Hematopoietic multipotent progenitor cell treated with erythropoietin and hydrocortisone succinate and interleukin-3 and kit ligand, for 8 days (in vitro differentiated cells): ENCODE measurements around the gene GHR.
"Not testable (repeated sequence)": the region's sequence is repeated elsewhere in the genome, so short reads cannot be mapped to it uniquely, and the experiment has no call there.

ENCODE experiments used
- DNase-seq: peaks from one replicate; pipeline ENCODE4 v3.0.0-alpha.2; 2015

Gene GHR

GRCh38 chr5:42572313-42572712 is 149.1 kb downstream of the GHR start:
- DNase-seq, result no peak

GRCh38 chr5:42573386-42573785 is 150.1 kb downstream of the GHR start:
- DNase-seq, result no peak

- DNase-seq, result not testable (repeated sequence)
Observed at GRCh38 chr5:42575914-42576313, 152.7 kb downstream of the GHR start.

- DNase-seq, result not testable (repeated sequence)
Observed at GRCh38 chr5:42578901-42579300, 155.7 kb downstream of the GHR start.

GRCh38 chr5:42579320-42579719 is 156.1 kb downstream of the GHR start:
- no peak for DNase-seq

- DNase-seq, result no peak
Observed at GRCh38 chr5:42581845-42582244, 158.6 kb downstream of the GHR start.

GRCh38 chr5:42582723-42583122 is 159.5 kb downstream of the GHR start:
- no peak for DNase-seq

GRCh38 chr5:42583322-42583721 is 160.1 kb downstream of the GHR start:
- peak; percentile 66 for DNase-seq

- peak; percentile 62 for DNase-seq
Observed at GRCh38 chr5:42586625-42587024, 163.4 kb downstream of the GHR start.

GRCh38 chr5:42587096-42587723 is 164.0 kb downstream of the GHR start:
- no peak for DNase-seq

GRCh38 chr5:42590566-42590965 is 167.3 kb downstream of the GHR start:
- no peak for DNase-seq

- peak; percentile 6 for DNase-seq
Observed at GRCh38 chr5:42591015-42591414, 167.8 kb downstream of the GHR start.

- no peak for DNase-seq
Observed at GRCh38 chr5:42592401-42593140, 169.3 kb downstream of the GHR start.

- DNase-seq, result no peak
Observed at GRCh38 chr5:42593591-42593990, 170.4 kb downstream of the GHR start.

- no peak for DNase-seq
Observed at GRCh38 chr5:42595597-42595996, 172.4 kb downstream of the GHR start.

- no peak for DNase-seq
Observed at GRCh38 chr5:42596817-42597216, 173.6 kb downstream of the GHR start.

GRCh38 chr5:42597318-42597937 is 174.2 kb downstream of the GHR start:
- DNase-seq, result no peak

- DNase-seq, result no peak
Observed at GRCh38 chr5:42598311-42598710, 175.1 kb downstream of the GHR start.

GRCh38 chr5:42599106-42599505 is 175.9 kb downstream of the GHR start:
- DNase-seq, result no peak

GRCh38 chr5:42600441-42600840 is 177.2 kb downstream of the GHR start:
- DNase-seq, result no peak

- DNase-seq, result no peak
Observed at GRCh38 chr5:42604171-42604711, 181.0 kb downstream of the GHR start.

- DNase-seq, result no peak
Observed at GRCh38 chr5:42605490-42605889, 182.3 kb downstream of the GHR start.

GRCh38 chr5:42606464-42606869 is 183.2 kb downstream of the GHR start:
- DNase-seq, result no peak

- no peak for DNase-seq
Observed at GRCh38 chr5:42611437-42611836, 188.2 kb downstream of the GHR start.
